ENCODE results near the gene NCBP1. TPM values are rescaled to one million over a fixed set of nuclear protein-coding genes. Genes with fewer than 3 reads are reported as not detected.

The NCBP1 gene
- total and polyA plus RNA-seq, 2 of the 4 experiments (the other 2 are of a cell fraction), result 17.8 to 46.4 TPM

GRCh38 chr9:97625620-97626019, 8.0 kb upstream of the NCBP1 start:
- no peaks in the 10 kb centered on the region; the same call in 1 of the 2 replicates for H4K20me1 ChIP-seq (ENCODE audit: insufficient read depth, low read length)
- H3K4me2 ChIP-seq (ENCODE audit: low read depth, low read length), result no peak overlapping the region
- dilution Hi-C loops (cut with HindIII; ENCODE audit: low sequenced_read_pairs, unreplicated experiment), result no loop called here
- BruUV-seq (replicated peaks), result no TSS peak
- H4K91ac ChIP-seq (ENCODE audit: insufficient read depth, low read depth, low read length), result no peak overlapping the region
- H2BK15ac ChIP-seq (ENCODE audit: low read depth, low read length), result no peak overlapping the region
- no peak overlapping the region for H3K23ac ChIP-seq (ENCODE audit: low read depth, low read length)
- no peak overlapping the region for H2AFZ ChIP-seq (replicated peaks; ENCODE audit: low read length, poor library complexity)
- H3K9ac ChIP-seq (ENCODE audit: low read depth, low read length), result no peak overlapping the region
- no peak overlapping the region for H3K18ac ChIP-seq (ENCODE audit: low read depth, low read length)
- H3K27ac ChIP-seq (ENCODE audit: insufficient read depth, low read length), result no peak overlapping the region
- intact Hi-C loops (cut with micrococcal nuclease), result no loop called here
- H3K9me1 ChIP-seq (ENCODE audit: insufficient read depth, low read length), result peaks cover 6% of the 10 kb centered on the region
- no peaks in the 10 kb centered on the region for H3K27me3 ChIP-seq (ENCODE audit: control insufficient read depth, insufficient read depth, low read length)
- H2BK120ac ChIP-seq (ENCODE audit: low read depth, low read length), result no peak overlapping the region
- no peaks in the 10 kb centered on the region for H3K9me3 ChIP-seq (ENCODE audit: control insufficient read depth, insufficient read depth, low read length)
- no peak for ATAC-seq (ENCODE audit: low read depth)
- no peak overlapping the region for H4K8ac ChIP-seq (ENCODE audit: low read depth in 2 of 2, low read length in 2 of 2)
- H3K79me1 ChIP-seq (ENCODE audit: low read depth in 1 of 2, low read length in 2 of 2), result peaks cover 16 to 39% of the 10 kb centered on the region in 2 experiments
- H3K56ac ChIP-seq (ENCODE audit: extremely low read depth, insufficient read depth, low read length), result no peak overlapping the region
- H3K14ac ChIP-seq (replicated peaks; ENCODE audit: low read depth, low read length), result no peak overlapping the region
- WGBS, 2 experiments (ENCODE audit: extremely low coverage in 2 of 2, insufficient read length in 1 of 2), result 80% methylated on average over 1 of the region's 3 CpGs; no CpG with 5 or more reads in 1 of the 2 experiments
- no peak for DNase-seq
- no peak overlapping the region for H2AK5ac ChIP-seq (ENCODE audit: low read depth, low read length)
- no peak overlapping the region for H2BK20ac ChIP-seq (ENCODE audit: low read depth, low read length)
- in situ Hi-C loops (cut with MboI; ENCODE audit: low sequenced_read_pairs), result no loop called here
- no peak overlapping the region for H2BK5ac ChIP-seq (ENCODE audit: low read depth, low read length, poor library complexity, severe bottlenecking)
- H3K36me3 ChIP-seq (ENCODE audit: control insufficient read depth, insufficient read depth, low read length), result peaks cover 14% of the 10 kb centered on the region
- no peak overlapping the region for H3K4ac ChIP-seq (ENCODE audit: low read depth, low read length)
- H4K5ac ChIP-seq (ENCODE audit: low read depth, low read length), result no peak overlapping the region
- no peak overlapping the region for H3K4me3 ChIP-seq (ENCODE audit: insufficient read depth, low read depth, low read length)
- H2AK9ac ChIP-seq (replicated peaks; ENCODE audit: low read depth, low read length, poor library complexity), result no peak overlapping the region
- ChIA-PET CTCF (interaction anchor here (0.6 to 2.4 kb wide), 2 partner anchors 10 to 962 kb away, joined by 3 to 8 read pairs; no protein-coding TSS in a partner anchor), POLR2A (ENCODE audit: unreplicated experiment) (no interaction called here)
- no peak for TF ChIP-seq ELK1 (IDR thresholded peaks at IDR 0.05; ENCODE audit: borderline replicate concordance, low read depth, low read length)
- TF ChIP-seq MAZ (IDR thresholded peaks at IDR 0.05; ENCODE audit: borderline replicate concordance, low read depth, low read length), result no peak
- TF ChIP-seq CEBPB (IDR thresholded peaks at IDR 0.05; ENCODE audit: low read depth, low read length), result no peak
- TF ChIP-seq BHLHE40 (IDR thresholded peaks at IDR 0.05; ENCODE audit: low read depth, low read length), result no peak
- TF ChIP-seq SMC3 (IDR thresholded peaks at IDR 0.05; ENCODE audit: low read depth, low read length), result no peak
- no peak for TF ChIP-seq MAFK (IDR thresholded peaks at IDR 0.05; ENCODE audit: low read depth, low read length)
- TF ChIP-seq MXI1 (IDR thresholded peaks at IDR 0.05; ENCODE audit: borderline replicate concordance, low read depth, low read length), result no peak
- TF ChIP-seq CTCF (conservative IDR thresholded peaks at IDR 0.05; ENCODE audit: low read depth, low read length), result no peak
- no peak for TF ChIP-seq NFE2L2 (IDR thresholded peaks at IDR 0.05; ENCODE audit: low read depth, low read length)
- TF ChIP-seq, protein P1, sequence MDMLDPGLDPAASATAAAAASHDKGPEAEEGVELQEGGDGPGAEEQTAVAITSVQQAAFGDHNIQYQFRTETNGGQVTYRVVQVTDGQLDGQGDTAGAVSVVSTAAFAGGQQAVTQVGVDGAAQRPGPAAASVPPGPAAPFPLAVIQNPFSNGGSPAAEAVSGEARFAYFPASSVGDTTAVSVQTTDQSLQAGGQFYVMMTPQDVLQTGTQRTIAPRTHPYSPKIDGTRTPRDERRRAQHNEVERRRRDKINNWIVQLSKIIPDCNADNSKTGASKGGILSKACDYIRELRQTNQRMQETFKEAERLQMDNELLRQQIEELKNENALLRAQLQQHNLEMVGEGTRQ (IDR thresholded peaks at IDR 0.05; ENCODE audit: low read depth, low read length), result no peak
- no peak for TF ChIP-seq POLR2A (IDR thresholded peaks at IDR 0.05; ENCODE audit: low read depth, low read length)
- no peak for TF ChIP-seq RFX5 (IDR thresholded peaks at IDR 0.05; ENCODE audit: low read depth, low read length)
- no peak for TF ChIP-seq RCOR1 (IDR thresholded peaks at IDR 0.05; ENCODE audit: insufficient replicate concordance, low read length)
- TF ChIP-seq RAD21 (IDR thresholded peaks at IDR 0.05; ENCODE audit: low read length), result no peak
- no peak for TF ChIP-seq CHD1 (IDR thresholded peaks at IDR 0.05; ENCODE audit: low read depth, low read length)
- H3K4me1 ChIP-seq (ENCODE audit: control insufficient read depth, insufficient read depth, low read length), result peaks cover 4% of the 10 kb centered on the region
